ENCODE results near the gene VWA1.
"Not testable (repeated sequence)": the region's sequence is repeated elsewhere in the genome, so short reads cannot be mapped to it uniquely, and the experiment has no call there.

DNA sequence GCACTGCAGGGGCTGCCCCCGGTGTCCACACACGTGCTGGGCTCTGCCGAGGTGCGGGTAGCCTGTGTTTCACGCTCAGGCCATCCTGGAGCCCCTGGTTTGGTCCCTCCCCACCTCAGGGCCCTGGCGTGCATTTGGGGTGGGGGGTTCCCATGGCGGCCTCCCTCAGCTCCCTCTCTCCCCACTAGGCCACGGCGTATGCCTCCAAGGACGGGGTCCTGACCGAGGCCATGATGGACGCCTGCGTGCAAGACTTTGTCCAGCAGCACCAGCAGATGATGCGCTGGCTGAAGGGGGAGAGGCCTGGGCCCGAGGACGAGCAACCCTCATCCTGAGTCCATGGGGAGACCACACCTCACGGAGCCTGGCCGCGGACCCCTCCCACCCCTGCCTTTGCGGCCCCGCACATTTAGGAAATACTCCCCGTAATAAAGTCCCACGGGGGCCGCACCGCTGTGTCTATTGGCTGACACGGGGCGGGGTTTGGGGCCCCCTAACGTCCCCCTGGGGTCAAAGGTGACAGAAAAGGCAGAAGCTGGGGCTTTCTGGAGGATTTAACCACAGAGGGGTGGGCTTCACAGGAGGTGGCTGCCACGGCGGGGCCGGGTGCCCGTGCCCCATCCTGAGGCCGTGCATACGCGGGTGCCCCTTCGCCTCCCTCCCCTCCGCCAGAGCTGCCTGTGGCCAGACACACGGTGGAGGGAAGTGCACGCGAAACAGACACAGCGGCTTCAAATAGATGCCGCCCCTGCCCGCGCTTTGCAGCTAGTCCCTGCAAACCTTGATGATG is 32.9 kb downstream of the VWA1 start:
- TF ChIP-seq CTCF, POLR2A (IDR thresholded peaks at IDR 0.05): not testable (repeated sequence)
